HG03571 (cell line): ENCODE measurements around the gene MEOX2.

Experiments
- ATAC-seq: cut with Tn5 transposase; IDR thresholded peaks from one replicate; pipeline ENCODE4 v1.9.1; 2021; ENCODE audit not compliant: unreplicated experiment

MEOX2 gene

DNA sequence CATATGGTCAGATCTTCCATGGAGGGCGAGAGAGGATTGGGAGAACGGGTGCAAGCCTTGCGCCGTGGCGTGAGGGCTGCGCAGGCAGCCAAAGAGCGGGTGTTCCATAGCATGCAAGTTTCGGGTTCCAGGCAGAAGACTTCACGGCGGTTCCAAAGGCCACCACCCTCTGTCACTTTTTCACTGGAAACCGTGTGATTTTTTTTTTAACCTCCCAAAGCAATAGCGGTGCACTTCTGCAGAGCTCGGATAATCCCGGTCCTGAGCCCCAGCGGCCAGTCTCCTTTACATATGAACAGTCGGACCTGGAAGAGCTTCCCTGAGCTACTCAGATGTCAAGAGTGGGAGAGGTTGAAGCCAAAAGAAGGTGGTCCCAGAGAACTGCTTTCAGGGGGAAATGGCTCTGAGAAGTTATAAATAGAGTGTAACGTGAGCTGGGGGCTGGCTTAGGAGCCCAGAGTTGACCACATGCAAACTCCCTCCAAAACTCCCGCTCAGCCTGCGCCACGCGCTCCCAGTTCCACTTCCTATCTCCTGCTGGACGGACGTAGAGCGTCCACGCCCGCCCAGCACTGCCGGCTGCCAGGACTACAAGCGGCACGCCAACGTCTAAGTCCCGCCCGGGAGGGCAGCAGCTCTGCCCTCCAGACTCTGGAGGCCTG, at the start of gene MEOX2:
Gene MEOX2, minus strand, starts transcription at position 389 of the 662 bp plus-strand sequence. Its CDS starts 281 bp downstream, at position 108.
- no peak for ATAC-seq

GRCh38 chr7:15729746-15730145, 43.3 kb upstream of the MEOX2 start:
- ATAC-seq = no peak

DNA sequence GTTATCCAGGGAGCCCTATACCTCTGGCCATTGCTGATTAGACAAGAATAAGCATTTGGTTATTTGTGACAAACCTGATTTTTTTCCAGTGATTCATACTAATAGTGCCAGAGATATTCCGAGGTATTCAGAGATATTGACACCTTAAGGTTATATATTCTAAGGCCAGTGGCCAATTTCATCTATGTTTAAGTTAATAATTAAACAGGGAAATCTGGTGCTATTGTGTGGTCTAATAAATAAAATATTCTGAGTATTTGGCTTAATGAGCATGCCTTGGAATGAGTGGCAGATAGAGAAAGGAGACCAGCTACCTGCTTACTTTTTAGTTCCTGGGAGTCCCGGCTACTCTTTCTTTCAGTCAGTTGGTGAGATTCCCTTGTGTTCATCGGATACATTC, 38.6 kb upstream of the MEOX2 start:
- no peak for ATAC-seq

- no peak for ATAC-seq
Measured at GRCh38 chr7:15723841-15724240, 37.4 kb upstream of the MEOX2 start.

DNA sequence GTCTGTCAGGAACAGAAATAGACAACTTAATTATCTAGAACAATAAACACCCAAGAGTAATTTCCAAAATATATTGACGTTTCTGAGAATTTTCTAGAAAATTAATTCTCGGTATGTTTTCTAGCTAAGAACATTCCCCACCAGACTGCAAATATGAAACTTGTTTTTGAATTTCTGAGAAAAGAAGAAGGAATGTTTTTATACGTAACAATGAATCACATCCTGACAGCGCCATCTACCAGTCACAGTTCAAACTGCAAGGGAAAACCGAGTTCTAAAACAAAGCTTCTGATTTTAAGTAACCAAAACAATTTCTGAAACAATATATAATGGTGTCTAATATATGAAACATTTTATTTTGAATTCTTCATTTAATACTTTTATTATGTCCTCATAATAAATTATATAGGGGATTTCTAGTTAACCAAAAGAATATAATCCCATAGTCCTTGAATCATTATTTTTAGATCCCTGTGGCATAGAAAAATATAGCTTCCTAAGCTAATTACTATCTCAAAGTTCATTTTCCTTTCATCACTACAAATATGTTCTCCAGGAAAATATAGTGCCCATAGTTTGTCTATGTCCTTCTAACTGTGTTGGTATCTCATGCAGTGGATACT, 34.5 kb upstream of the MEOX2 start:
- ATAC-seq = no peak

GRCh38 chr7:15719311-15719710, 32.8 kb upstream of the MEOX2 start:
- ATAC-seq = no peak

- no peak for ATAC-seq
Measured at GRCh38 chr7:15715435-15715834, 29.0 kb upstream of the MEOX2 start.

DNA sequence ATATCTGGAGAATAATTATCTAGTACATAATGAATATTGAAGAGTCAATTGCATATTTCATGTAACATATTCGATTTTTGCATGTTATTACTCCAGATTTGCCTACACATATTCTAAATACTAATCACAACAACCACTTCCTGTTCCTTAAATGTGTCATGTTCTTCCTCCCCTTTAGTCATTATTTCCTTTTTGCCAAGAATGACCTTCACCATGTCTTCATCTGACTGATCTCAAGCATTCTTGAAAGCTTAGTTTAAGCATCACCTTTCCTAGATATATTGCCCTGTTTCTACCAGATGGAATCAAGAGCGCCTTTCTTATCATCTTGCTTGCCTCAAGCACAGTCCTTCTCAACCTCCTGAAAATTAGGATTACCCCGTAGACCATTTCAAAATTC, 23.5 kb upstream of the MEOX2 start:
- no peak for ATAC-seq

DNA sequence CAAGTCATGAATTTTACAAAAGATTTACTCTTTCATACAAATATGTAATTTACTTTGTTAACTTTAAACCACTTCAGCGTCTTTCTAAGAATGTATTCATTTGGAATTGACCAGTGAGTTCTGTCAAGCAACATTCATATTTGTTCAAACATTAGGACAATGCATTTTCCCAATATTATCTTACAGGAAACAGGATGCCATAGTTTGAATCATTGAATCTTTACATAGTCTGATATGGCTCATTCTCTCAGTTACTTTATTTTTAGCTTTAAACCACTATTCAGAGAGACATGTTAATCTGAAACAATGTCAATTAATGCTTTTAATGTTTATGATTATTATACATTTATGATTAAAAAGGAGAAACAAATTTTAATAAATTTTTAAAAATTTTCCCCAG, 21.1 kb upstream of the MEOX2 start:
- no peak for ATAC-seq

DNA sequence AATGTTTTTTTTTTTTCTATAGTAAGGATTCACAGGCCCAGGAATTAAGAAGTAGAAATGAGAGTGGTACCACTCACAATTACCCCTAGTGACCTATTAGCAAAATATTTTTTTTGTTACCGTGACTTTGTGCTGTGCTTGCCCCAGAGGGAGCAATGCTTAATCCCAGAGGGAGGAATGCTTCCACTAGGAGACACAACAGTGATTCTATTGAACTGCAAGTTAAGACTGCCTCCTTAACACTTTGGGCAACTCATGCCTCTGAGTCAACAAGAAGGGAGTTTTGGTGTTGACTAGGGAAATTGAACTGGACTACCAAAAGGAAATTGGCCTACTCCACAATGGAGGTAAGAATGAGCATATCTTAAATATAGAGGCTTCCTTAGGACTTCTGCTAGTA, 17.2 kb upstream of the MEOX2 start:
- no peak for ATAC-seq

DNA sequence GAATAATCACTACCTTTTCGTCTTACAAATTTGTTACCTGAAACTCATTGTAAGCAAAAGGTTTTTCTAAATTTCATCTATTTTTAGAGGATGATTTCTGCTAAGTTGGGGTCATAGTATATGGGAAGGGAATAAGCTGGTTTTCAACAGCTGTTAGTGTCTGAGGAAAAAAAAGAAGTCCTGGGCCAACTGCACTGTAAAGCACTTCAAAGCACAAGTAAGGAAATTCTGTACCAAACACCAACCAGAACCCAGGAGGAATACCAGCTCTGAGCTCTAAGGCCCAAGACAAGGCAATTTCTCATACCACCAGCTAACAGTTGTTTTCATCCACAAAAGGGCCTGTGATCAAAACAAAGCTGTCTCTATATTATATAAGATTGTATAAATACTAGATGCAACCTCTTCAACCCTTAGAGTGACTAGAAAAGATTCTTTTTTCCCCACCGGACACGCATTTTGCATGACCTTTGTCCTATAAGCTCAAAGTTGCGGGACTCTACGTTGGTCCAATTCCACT, 6.1 kb upstream of the MEOX2 start:
- no peak for ATAC-seq

DNA sequence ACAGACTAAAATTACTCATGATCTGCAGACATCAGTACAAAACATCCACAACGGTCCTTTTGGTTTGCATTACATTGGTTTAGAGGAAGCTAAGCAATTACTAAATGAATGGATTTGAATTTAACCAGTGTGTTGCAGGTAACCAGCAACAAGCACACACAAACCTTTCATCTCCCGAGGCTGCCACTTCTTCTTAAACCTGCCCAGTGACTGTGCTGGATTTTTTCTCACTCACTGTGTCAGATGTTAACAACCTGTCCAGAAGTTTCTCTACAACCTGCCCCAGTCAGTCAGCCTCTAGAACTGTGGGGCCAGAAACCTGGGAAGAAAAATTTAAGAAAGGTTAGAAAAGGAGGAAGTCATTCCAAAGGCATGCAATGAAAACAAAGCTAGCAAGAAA, 2.4 kb upstream of the MEOX2 start:
- no peak for ATAC-seq

GRCh38 chr7:15688279-15688626, 1.8 kb upstream of the MEOX2 start:
- ATAC-seq = no peak

- no peak for ATAC-seq
Measured at GRCh38 chr7:15687546-15688278, 1.2 kb upstream of the MEOX2 start.

- no peak for ATAC-seq
Measured at GRCh38 chr7:15686957-15687545, 568 bp upstream of the MEOX2 start.

DNA sequence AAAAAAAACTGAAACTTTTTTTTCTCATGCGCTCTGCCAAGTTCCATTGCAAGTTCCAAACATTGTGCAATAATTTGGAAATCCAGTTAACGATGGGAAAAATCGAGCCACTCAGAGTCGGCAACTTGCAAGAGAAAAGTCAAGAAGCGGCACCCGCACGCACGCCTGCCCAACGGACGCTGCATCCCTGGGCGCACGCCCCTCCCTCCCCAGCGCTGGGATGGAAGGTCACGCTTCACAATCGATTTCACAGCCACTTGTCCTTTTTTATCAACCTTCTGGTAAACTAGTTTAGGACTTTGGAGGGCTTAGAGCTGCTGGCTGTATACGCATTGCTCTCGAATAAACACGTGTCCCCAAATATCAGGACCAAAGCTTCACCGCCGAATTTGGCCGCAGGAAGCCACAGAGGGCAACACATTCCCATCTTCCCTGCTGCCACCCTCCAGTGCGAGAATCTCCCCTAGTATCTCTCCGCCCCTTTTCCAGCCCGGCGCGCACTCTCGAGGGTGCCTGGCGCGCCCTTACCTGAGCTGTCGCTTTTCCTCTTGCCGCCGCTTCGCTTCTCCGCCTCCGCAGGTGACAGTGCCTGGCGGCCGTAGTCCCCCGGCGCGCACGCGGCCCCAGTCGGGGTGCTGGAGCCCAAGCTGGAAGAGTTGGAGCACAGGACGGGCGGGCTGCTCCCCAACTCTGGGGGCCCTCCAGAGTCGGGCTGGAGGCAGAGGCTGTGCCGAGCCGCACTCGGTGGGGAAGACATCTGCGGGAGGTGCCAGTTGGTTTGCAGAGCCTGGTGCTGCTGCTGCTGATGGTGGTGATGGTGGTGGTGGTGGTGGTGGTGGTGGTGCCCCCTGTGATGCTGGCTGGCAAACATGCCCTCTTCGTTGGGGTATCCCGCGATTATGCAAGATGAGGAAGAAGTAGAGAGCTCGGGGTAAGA, 857 bp downstream of the MEOX2 start:
- ATAC-seq = no peak

- no peak for ATAC-seq
Measured at GRCh38 chr7:15684871-15685270, 1.6 kb downstream of the MEOX2 start.

- ATAC-seq = no peak
Measured at GRCh38 chr7:15684111-15684800, 2.2 kb downstream of the MEOX2 start.

- no peak for ATAC-seq
Measured at GRCh38 chr7:15682751-15683245, 3.7 kb downstream of the MEOX2 start.

DNA sequence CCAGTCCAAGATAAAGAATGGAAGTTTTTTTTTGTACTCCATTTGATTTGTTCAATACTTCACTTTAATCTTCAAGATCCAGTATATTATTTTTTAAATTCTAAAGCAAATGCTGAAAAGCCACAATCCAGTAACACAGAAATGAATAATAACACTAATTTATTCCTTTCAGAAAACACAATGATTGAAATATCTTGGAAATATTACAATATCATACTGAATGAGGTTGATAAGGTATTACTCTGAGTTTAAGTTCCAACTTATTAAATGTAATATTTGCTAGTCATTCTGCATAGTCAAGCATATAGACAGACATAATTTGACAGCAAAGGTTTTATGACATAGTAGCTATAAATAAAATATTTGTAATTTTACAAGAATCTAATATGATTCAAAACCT, 4.4 kb downstream of the MEOX2 start:
- ATAC-seq = no peak
